ENCODE data around the gene BTBD17.
A peak's percentile ranks its signal among the peaks of the same experiment; 100 is the strongest.

BTBD17 gene

GRCh38 chr17:74357466-74357809 lies 4.2 kb downstream of the BTBD17 start:
- DNase-seq, result no peak

GRCh38 chr17:74356646-74357465 lies 4.8 kb downstream of the BTBD17 start:
- DNase-seq, result no peak

- DNase-seq, result no peak
Observed at GRCh38 chr17:74355065-74355464, 6.6 kb downstream of the BTBD17 start.

GRCh38 chr17:74354561-74354960 lies 7.1 kb downstream of the BTBD17 start:
- no peak for DNase-seq

GRCh38 chr17:74354123-74354522 lies 7.5 kb downstream of the BTBD17 start:
- DNase-seq, result no peak

- no peak for DNase-seq
Observed at GRCh38 chr17:74353446-74354060, 8.1 kb downstream of the BTBD17 start.

- DNase-seq, result no peak
Observed at GRCh38 chr17:74351552-74352210, 10.0 kb downstream of the BTBD17 start.

GRCh38 chr17:74350486-74350885 lies 11.2 kb downstream of the BTBD17 start:
- no peak for DNase-seq

GRCh38 chr17:74349120-74349519 lies 12.5 kb downstream of the BTBD17 start:
- no peak for DNase-seq

- no peak for DNase-seq
Observed at GRCh38 chr17:74347646-74348045, 14.0 kb downstream of the BTBD17 start.

GRCh38 chr17:74345433-74346241 lies 16.0 kb downstream of the BTBD17 start:
- DNase-seq, result no peak

- DNase-seq, result no peak
Observed at GRCh38 chr17:74344658-74345057, 17.0 kb downstream of the BTBD17 start.

GRCh38 chr17:74343526-74344284 lies 18.0 kb downstream of the BTBD17 start:
- no peak for DNase-seq

GRCh38 chr17:74343121-74343520 lies 18.5 kb downstream of the BTBD17 start:
- no peak for DNase-seq

- DNase-seq, result no peak
Observed at GRCh38 chr17:74342224-74342623, 19.4 kb downstream of the BTBD17 start.

- DNase-seq, result peak; percentile 65
Observed at GRCh38 chr17:74340470-74341023, 21.1 kb downstream of the BTBD17 start.

- DNase-seq, result peak; percentile 86
Observed at GRCh38 chr17:74339537-74340195, 22.0 kb downstream of the BTBD17 start.

- peak; percentile 93 for DNase-seq
Observed at GRCh38 chr17:74337834-74338500, 23.7 kb downstream of the BTBD17 start.

GRCh38 chr17:74336307-74336706 lies 25.4 kb downstream of the BTBD17 start:
- no peak for DNase-seq

- no peak for DNase-seq
Observed at GRCh38 chr17:74335529-74336062, 26.1 kb downstream of the BTBD17 start.
